ENCODE data around the gene HSD17B7.
"Not testable (repeated sequence)": the region's sequence is repeated elsewhere in the genome, so short reads cannot be mapped to it uniquely, and the experiment has no call there.

Gene HSD17B7

GRCh38 chr1:162812357-162812756, 21.9 kb downstream of the HSD17B7 start:
- not testable (repeated sequence) for DNase-seq (ENCODE audit: low spot score)

GRCh38 chr1:162818136-162818535, 27.6 kb downstream of the HSD17B7 start:
- not testable (repeated sequence) for DNase-seq (ENCODE audit: low spot score)

DNA sequence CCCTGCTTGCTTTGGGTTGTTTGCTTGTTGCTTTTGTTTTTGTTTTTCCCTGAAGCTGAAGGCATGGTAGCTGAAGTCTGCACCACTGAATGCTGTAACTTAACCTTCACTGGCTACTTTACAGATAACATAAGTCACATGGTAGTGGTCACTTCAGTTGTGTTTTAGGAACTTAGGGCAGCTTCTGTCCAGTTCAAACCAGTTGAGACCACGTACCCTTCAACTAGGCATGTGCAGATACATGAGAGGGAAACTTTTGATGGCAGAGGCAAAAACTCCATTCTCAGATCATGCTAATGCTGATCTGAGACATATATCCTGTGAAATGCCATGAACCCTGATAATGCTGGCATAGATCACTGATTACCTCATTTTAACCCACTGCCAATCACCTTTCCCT, 28.2 kb downstream of the HSD17B7 start:
- DNase-seq (ENCODE audit: low spot score), result not testable (repeated sequence)

- no peak for DNase-seq (ENCODE audit: low spot score)
These were observed 32.1 kb downstream of the HSD17B7 start for GRCh38 chr1:162822391-162823200.

GRCh38 chr1:162823231-162823630, 32.7 kb downstream of the HSD17B7 start:
- DNase-seq (ENCODE audit: low spot score), result no peak

DNA sequence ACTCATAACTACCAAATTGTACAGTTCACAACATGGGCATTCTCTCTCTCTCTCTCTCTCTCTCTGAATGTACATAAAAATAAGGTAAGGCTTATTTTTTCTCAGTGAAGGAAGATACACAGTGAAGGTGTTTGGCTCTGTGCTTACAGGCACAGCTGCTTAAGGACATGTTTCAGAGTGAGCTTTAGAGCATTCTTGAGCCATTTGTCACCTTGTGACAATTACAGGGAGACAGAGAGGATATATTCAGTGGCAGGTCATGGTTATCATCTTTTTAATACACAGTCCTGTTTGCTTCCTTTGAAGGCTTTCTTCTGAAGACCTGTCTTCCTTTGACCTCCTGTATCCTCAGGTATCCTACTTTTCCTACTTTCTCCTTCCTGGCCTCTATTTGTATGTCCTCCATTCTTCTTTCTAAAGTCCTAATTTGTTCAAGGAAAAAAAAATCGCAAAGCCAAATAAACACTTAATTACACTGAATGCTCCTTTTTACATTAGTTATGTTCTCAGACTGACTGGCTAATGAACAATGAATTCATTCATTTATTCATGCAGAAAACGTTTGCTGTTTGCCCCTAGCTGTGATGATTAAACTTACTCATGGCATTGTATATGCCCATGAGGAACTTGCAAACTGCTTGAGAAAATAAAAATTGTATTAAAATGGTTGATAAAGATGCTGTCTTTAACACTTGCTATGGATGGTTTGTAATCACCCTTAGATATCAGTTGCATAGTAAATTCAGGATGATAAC, 33.4 kb downstream of the HSD17B7 start:
- DNase-seq (ENCODE audit: low spot score), result peak; percentile 71

GRCh38 chr1:162829268-162829667, 38.8 kb downstream of the HSD17B7 start:
- DNase-seq (ENCODE audit: low spot score), result no peak

DNA sequence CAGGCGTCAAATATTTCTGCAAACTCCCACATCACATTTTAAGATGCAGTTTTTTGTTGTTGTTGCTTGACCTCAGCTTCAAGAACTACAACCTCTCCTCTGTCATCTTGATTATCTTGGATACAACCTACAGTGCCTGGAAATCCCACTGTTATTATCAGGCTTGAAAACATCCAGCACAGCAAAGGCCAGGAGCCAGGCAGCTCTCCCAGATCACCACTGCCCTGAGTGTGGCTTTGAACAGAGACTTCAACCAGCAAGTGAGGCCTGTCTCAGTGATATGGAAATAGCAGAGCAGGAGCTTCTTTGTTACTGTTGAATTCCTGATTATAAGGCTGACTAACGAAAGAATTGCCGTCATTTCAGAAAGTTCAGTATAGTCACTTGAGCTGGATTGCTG, 42.0 kb downstream of the HSD17B7 start:
- no peak for DNase-seq (ENCODE audit: low spot score)

GRCh38 chr1:162835157-162835899, 44.8 kb downstream of the HSD17B7 start:
- no peak for DNase-seq (ENCODE audit: low spot score)

DNA sequence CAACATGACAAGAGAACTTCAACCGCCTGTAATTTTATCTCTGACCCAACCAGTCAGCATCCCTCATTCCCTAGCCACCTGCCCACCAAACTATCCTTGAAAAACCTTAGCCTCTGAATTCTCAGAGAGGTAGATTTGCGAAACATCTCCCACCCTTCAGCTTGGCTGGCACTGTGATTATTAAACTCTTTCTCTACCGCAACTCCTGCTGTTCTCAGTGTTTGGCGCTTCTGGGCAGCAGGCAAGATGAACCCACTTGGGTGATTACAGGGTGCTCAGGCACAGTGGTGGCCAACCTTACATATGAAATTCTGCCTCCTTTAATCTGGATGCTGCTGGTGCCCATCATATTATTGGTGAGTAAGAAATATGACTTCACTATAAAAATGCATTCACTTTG, 48.4 kb downstream of the HSD17B7 start:
- DNase-seq (ENCODE audit: low spot score), result no peak

- peak; percentile 48 for DNase-seq (ENCODE audit: low spot score)
These were observed 49.8 kb downstream of the HSD17B7 start for GRCh38 chr1:162840250-162840839.

DNA sequence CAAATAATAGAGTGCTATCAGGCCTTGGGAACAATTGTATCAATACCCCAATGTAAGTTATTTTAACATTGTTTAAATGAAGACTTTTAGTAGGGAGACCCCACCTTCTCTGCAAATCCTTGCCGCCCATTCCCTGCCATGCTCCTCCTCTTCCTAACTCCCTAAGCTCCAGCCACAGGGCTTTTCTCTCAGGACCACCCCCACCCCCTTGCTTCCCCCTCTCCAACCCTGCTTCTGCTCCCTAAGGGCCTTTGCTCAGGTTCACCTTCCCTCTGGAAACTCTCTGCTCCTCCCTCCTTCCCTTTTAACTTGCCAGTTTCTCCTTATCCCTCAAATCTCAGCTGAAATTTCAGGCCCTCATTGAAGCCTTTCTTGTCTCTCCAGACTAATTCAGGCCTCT, 53.7 kb downstream of the HSD17B7 start:
- no peak for DNase-seq (ENCODE audit: low spot score)

DNA sequence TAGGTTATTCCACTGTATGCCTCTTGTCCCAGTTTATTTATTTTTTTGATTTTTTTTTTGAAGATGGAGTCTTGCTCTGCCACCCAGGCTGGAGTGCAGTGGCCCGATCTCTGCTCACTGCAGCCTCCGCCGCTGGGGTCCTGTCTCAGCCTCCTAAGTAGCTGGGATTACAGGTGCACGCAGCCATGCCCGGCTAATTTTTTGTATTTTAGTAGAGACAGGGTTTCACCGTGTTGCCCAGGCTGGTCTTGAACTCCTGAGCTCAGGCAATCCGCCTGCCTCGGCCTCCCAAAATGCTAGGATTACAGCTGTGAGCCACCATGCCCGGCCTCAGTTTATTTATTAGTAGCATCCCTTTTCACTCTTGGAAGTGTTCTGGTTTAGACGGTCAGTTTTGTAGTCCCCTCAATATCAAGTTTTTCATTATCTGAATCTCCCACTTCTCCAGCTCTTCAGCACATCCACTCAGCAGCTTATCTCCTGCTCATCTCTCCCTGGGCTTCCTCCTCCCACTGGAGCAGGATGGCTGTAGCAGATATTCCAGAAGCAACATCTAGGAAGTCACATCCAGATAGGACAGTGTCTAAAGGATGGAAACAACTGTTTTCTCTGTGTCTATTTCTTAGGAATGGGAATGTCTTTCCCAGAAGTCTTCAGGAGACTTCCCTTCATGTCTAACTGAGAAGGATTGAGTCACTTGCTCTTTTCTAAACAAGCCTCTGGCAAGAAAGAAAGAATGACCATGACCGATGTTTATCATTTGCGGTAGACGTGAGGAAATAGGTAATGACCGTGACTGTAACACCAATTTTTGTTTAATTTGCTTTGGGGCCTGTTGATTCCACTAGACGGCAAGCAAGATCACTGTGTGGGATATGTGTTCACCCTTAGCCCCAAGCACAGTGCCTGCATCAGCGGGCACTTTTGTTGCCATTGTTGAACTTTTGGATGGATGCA, 56.0 kb downstream of the HSD17B7 start:
- DNase-seq (ENCODE audit: low spot score), result peak; percentile 77

- DNase-seq (ENCODE audit: low spot score), result peak; percentile 74
These were observed 57.4 kb downstream of the HSD17B7 start for GRCh38 chr1:162847839-162848453.

GRCh38 chr1:162849711-162850110, 59.2 kb downstream of the HSD17B7 start:
- DNase-seq (ENCODE audit: low spot score), result no peak

GRCh38 chr1:162851341-162851740, 60.8 kb downstream of the HSD17B7 start:
- no peak for DNase-seq (ENCODE audit: low spot score)

- DNase-seq (ENCODE audit: low spot score), result peak; percentile 91
These were observed 63.9 kb downstream of the HSD17B7 start for GRCh38 chr1:162854245-162854882.

DNA sequence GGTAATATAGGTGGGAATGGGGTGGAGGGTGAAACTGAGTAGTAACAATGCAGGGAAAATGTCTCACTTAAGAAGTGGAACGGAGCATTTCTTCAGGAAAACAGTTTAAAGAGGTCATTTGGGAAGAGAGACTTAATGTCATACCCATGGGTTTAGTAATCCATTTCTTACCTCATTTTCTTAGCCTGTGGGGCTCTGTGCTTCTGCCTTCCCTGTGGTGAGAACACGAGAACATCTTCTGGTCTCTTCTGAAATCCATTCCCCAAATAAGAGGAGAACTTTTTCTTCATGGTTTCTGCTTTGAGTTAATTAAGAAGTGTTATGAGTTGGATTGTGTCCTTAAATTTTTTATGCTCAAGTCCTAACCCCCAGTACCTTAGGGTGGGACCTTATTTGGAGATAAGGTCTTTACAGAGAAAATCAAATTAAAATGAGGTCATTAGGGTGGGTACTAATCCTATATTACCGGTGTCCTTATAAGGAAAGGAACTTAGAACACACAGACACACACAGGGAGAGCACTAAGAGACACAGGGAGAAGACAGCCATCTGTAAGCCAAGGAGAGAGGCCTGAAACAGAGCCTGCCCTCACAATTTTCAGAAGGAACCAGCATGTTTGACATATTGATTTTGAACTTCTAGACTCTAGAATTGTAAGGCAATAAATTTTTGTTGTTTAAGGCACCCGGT, 65.1 kb downstream of the HSD17B7 start:
- DNase-seq (ENCODE audit: low spot score), result no peak

GRCh38 chr1:162856260-162856659, 65.8 kb downstream of the HSD17B7 start:
- DNase-seq (ENCODE audit: low spot score), result no peak

All from COLO829 (cell line).